ENCODE data around the gene ZNF805.
"Not testable (repeated sequence)": the region's sequence is repeated elsewhere in the genome, so short reads cannot be mapped to it uniquely, and the experiment has no call there.

ZNF805 gene

DNA sequence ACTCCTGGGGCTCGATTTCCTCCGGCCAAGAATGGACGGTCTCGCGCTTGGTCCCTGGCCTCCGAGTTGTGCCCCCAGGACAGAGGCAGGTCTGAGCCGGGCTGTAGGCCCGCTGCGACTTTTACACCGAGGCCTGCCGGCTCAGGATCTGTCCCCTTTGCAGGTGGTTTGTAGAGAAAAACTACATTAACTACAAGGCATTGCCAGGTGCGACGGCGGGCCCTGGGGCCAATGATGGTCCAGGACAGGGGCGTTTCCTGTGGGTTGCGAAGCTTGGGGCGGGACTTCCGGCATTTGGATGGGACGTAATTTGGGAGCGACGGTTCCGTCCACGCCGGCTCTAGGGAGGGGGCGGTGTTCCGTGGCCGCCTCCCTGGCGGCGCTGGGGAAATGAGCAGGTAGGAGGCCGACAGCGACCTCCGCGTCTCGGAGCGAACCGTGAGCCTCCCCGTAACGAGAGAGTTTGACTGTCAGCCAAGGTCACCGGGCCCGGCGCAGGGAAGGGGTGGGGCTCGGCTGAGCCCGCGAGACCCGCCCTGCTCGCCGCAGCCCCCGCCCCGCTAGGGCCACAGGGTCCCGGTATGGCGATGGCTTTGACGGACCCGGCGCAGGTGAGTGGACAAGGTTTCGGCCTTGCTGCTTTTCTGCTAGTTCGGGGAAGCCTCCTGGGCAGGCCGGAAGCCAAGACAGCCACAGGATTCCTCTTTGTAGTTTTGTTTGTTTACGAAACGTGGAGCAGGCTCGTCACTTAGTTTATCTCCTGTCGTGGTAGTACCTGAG is at the start of gene ZNF805:
Gene ZNF805 (plus strand): TSS at position 322 of the 780 bp plus-strand sequence. CDS start 260 bp downstream, at position 582.
- Mint-ChIP-seq H3K27ac (peak within 1 kb of the TSS; percentile 95), H3K9me3 (no peaks in the 10 kb centered on the region), H3K36me3 (peaks cover 30% of the 10 kb centered on the region), H3K4me1 (peaks cover 28% of the 10 kb centered on the region), H3K4me3 (peak within 1 kb of the TSS; percentile 79)
- peak; percentile 76 to 96 for DNase-seq (ENCODE audit: low spot score in 2 of 2)
- ATAC-seq = peak; percentile 98

DNA sequence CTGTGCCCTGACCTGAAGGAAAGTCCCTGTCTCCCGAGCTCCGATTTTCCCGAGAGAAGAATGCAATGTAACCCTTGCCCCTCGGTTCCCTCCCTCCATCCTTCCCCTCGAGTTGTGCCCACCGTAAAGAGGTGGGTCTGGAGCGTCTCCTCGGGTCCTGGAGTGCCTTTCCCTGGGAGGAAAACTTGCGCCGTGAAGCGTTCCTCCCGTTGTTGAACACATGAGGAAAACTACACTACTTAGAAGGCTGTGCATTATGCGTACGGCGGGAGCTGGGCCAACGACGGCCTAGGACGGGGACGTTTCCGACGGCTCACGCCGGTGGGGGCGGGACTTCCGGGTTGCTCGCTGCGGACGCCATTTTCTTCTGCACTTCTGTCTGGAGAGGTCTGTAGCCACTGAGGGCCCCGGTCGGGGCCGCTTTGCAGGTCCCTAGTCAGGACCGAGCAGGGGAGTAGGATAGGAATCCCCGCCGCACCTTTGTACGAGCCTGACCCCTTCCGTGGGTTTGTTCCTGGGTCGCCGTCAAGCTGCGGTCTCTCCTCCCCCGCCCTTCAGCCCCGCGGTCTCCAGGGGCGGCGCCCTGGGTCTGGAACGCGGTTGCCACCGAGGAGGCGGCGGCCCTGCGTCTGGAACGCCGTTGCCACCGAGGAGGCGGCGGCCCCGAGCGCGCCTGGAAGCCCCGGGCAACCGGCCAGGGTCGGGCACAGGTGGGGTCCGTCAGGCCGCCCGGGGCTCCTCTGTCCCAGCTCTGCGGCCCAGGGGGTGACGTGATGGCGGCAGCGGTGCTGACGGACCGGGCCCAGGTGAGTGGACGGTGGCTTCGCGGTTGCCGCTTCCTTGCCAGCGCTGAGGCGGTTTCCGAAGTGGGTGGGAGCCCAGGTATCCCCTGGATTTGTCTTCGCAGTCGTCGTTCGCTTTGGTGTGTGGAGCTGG is 49.0 kb upstream of the ZNF805 start, which contains the start of gene ZNF264:
Gene ZNF264 (plus strand): TSS at position 360 of the 936 bp plus-strand sequence. CDS start 414 bp downstream, at position 774.
- peaks cover 35% of the 10 kb centered on the region for H3K4me1 Mint-ChIP-seq
- DNase-seq (ENCODE audit: low spot score in 2 of 2) (peak; percentile 74 to 92), ATAC-seq (peak; percentile 98)
- H3K27ac Mint-ChIP-seq = peak within 1 kb of the TSS; percentile 92
- H3K9me3 Mint-ChIP-seq = peaks cover 15% of the 10 kb centered on the region
- peaks cover 42% of the 10 kb centered on the region for H3K36me3 Mint-ChIP-seq
- peak within 1 kb of the TSS; percentile 83 for H3K4me3 Mint-ChIP-seq

DNA sequence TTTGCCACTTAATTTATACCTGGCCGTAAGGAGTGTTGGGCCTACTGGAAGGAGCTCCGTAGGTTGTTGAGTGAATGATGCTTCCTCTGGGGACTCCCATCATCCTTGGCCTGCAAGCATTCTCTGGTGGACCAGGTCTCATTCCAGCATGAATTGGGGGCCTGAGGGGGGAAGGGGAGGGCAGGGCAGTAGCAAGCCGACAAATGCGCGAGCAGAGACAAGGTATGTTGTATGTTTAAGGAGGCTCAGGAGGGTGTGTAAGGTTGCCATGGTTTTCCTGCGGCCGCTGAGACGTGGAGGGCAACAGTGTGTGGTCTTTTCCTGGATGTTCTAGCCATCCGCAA is 48.4 kb upstream of the ZNF805 start:
- peaks cover 18% of the 10 kb centered on the region for H3K9me3 Mint-ChIP-seq
- H3K4me3 Mint-ChIP-seq = peak overlapping the region; percentile 83
- H3K4me1 Mint-ChIP-seq = peaks cover 41% of the 10 kb centered on the region
- ATAC-seq (no peak), DNase-seq (ENCODE audit: low spot score in 2 of 2) (no peak)
- H3K36me3 Mint-ChIP-seq = peaks cover 49% of the 10 kb centered on the region
- H3K27ac Mint-ChIP-seq = peak overlapping the region; percentile 92

DNA sequence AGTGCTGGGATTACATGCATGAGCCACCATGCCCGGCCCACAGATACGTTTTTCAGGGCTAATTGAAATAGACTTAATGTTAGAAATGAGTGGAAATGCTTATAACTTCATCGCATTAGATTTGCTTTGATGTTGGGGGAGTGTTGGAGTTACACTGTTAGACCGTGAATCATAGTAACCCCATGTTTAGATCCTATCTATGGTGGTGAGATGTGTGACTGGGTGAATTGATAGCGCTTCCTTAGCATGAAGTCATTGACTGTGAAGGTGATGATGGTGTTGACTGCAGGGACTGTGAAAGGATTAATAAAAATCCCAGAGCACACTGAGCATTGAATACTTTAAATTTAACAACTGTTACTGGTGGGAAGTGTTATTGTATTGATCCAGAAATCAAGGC is 47.4 kb upstream of the ZNF805 start:
- ATAC-seq (peak; percentile 68), DNase-seq (ENCODE audit: low spot score in 2 of 2) (no peak)
- H3K4me3 Mint-ChIP-seq = peak overlapping the region; percentile 83
- peak overlapping the region; percentile 92 for H3K27ac Mint-ChIP-seq
- peaks cover 15% of the 10 kb centered on the region for H3K9me3 Mint-ChIP-seq
- H3K4me1 Mint-ChIP-seq = peaks cover 41% of the 10 kb centered on the region
- H3K36me3 Mint-ChIP-seq = peaks cover 52% of the 10 kb centered on the region

DNA sequence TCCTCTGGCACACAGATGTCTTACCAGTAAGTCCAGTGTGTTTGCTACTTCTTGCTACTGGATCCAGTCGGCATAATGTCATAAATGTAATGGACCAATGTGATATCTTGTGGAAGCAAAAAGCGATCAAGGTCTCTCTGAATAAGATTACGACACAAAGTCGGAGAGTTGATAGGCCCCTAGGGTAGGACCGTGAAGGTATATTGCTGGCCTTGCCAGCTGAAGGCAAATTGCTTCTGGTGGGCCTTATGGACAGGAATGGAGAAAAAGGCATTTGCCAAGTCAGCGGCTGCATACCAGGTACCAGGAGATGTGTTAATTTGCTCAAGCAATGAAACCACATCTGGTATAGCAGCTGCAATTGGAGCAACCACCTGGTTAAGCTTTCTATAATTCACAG is 42.6 kb upstream of the ZNF805 start:
- H3K4me3 Mint-ChIP-seq; ATAC-seq; H3K9me3 Mint-ChIP-seq; DNase-seq (ENCODE audit: low spot score in 2 of 2); H3K27ac Mint-ChIP-seq: not testable (repeated sequence)
- Mint-ChIP-seq H3K4me1 (peaks cover 36% of the 10 kb centered on the region), H3K36me3 (peaks cover 69% of the 10 kb centered on the region)

DNA sequence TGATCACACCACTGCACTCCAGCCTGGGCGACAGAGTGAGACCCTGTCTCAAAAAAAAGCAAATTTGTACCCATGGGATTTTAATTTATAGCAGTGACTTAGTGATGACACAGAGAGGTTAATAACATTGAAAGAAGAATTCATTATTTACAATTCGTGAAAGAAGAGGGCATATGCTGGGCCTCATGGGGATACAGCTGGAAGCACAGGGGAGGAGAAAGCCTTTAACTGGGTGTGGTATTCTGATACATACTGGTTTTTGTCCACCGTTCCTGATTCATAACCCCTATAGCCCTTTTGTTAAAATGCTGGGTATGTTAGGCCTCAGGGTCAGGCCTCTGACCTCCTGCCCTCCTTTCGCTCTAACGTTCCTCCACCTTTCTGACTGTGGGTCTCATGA is 38.3 kb upstream of the ZNF805 start:
- H3K9me3 Mint-ChIP-seq = no peaks in the 10 kb centered on the region
- H3K27ac Mint-ChIP-seq = no peak overlapping the region
- no peak for DNase-seq (ENCODE audit: low spot score in 2 of 2)
- H3K36me3 Mint-ChIP-seq = peaks cover 70% of the 10 kb centered on the region
- H3K4me1 Mint-ChIP-seq = peaks cover 26% of the 10 kb centered on the region
- no peak overlapping the region for H3K4me3 Mint-ChIP-seq
- no peak for ATAC-seq

DNA sequence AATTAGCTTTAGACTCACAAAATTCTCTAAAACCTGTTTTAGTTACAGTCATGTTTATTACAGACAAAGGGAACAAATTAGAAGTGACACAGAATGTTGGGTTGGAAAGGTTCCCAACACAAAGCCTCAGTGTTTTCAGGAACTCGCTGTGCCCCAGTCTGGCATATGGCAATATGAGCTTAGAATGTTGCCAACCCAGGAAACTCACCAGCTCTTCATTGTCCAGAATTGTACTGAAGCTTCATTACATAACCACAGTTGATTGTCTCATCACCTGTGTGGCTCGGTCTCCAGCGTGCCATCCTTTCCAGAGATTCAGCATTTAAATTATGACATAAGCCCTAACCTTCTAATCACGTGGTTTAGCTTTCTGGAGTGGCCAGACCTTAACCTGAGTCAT is 30.1 kb upstream of the ZNF805 start:
- DNase-seq (ENCODE audit: low spot score in 2 of 2) (no peak), ATAC-seq (no peak)
- H3K27ac Mint-ChIP-seq = no peak overlapping the region
- H3K4me3 Mint-ChIP-seq = no peak overlapping the region
- H3K9me3 Mint-ChIP-seq = no peaks in the 10 kb centered on the region
- peaks cover 97% of the 10 kb centered on the region for H3K36me3 Mint-ChIP-seq
- no peaks in the 10 kb centered on the region for H3K4me1 Mint-ChIP-seq

DNA sequence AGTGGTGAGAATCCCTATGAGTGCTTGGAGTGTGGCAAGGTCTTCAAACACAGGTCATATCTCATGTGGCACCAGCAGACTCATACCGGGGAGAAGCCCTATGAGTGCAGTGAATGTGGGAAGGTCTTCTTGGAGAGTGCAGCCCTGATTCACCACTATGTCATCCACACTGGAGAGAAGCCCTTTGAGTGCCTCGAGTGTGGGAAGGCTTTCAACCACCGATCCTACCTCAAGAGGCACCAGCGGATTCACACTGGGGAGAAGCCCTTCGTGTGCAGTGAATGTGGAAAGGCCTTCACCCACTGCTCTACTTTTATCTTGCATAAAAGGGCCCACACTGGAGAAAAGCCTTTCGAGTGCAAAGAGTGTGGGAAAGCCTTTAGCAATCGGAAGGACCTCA is 28.3 kb upstream of the ZNF805 start:
- Mint-ChIP-seq H3K36me3 (peaks cover 89% of the 10 kb centered on the region), H3K9me3 (no peaks in the 10 kb centered on the region), H3K4me3 (no peak overlapping the region), H3K4me1 (no peaks in the 10 kb centered on the region), H3K27ac (no peak overlapping the region)
- peak; percentile 74 for ATAC-seq
- DNase-seq (ENCODE audit: low spot score in 2 of 2) = no peak

DNA sequence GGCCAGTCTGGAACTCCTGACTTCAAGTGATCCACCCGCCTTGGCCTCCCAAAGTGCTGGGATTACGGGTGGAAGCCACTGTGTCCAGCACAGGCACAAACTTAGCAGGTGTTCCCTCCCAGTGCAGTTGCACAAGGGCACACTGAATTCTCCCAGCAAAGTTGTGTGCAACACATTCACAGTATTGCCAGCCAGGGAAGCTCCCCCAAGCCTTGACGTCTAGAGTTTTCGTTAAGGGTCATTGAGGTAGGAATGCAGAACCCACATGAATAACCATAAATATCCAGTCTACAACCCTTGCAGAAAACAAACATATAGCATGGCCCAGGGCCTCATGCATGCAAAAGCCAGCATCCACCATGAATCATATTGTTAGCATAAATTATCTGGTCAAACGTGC is 12.9 kb upstream of the ZNF805 start:
- no peaks in the 10 kb centered on the region for H3K36me3 Mint-ChIP-seq
- H3K9me3 Mint-ChIP-seq = peaks cover 3% of the 10 kb centered on the region
- no peak overlapping the region for H3K4me3 Mint-ChIP-seq
- ATAC-seq (no peak), DNase-seq (ENCODE audit: low spot score in 2 of 2) (no peak)
- H3K27ac Mint-ChIP-seq = no peak overlapping the region
- no peaks in the 10 kb centered on the region for H3K4me1 Mint-ChIP-seq

DNA sequence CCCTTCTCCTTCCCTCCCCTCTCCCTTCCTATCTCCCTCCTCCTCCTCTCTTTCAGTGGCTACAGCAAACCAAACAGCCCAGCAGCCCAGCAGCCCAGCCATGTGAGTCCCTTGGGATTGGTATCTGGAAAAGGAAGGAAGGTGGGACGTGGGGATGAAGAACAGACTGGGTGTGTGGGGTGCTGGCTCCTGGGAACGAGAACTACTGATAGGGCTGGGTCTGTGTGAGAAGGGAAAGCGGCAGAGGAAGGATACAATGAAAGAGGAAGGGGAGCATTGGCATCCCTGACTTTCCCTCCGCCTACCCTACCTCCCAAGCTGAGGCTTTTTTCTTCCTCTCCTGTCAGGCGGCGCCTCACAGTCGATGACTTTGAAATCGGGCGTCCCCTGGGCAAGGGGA is 8.7 kb upstream of the ZNF805 start:
- Mint-ChIP-seq H3K27ac (no peak overlapping the region), H3K9me3 (no peaks in the 10 kb centered on the region)

DNA sequence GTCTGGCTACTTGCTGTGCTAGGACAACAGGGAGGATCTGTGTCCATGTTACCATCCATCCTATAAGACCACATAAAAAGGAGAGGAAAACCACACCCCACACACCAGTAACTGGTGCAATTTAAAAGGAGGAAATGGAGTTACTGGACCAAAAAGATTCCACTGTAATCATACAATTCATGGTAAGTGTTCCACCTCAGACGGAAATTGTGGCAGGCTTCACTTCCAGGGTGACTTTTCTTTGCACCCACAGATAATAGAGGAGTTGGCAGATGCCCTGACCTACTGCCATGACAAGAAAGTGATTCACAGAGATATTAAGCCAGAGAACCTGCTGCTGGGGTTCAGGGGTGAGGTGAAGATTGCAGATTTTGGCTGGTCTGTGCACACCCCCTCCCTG is 7.2 kb upstream of the ZNF805 start:
- no peak overlapping the region for H3K4me3 Mint-ChIP-seq

More for the DNA sequence above, 8.7 kb upstream of the ZNF805 start:
- Mint-ChIP-seq H3K36me3 (no peaks in the 10 kb centered on the region), H3K4me3 (no peak overlapping the region), H3K4me1 (no peaks in the 10 kb centered on the region)
- DNase-seq (ENCODE audit: low spot score in 2 of 2) = no peak
- no peak for ATAC-seq

DNA sequence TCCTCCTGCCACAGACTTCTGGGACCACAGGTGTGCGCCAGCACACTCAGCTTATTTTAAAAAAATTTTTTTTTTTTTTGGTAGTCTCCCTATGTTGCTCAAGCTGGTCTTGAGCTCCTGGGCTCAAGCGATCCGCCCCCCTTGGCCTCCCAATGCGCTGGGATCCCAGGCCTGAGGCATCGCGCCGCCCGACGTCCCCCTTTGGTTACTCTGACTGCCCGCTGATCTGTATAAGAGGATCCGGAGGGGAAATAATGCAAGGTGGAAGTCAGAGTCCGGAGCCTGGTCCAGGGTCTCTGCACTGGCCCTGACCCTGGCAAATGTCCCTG is 486 bp upstream of the ZNF805 start:
- Mint-ChIP-seq H3K27ac (peak overlapping the region; percentile 95), H3K36me3 (peaks cover 24% of the 10 kb centered on the region), H3K4me1 (peaks cover 26% of the 10 kb centered on the region), H3K4me3 (peak overlapping the region; percentile 79), H3K9me3 (no peaks in the 10 kb centered on the region)
- ATAC-seq (no peak), DNase-seq (ENCODE audit: low spot score in 2 of 2) (no peak)

More for the DNA sequence above, 7.2 kb upstream of the ZNF805 start:
- ATAC-seq = no peak
- Mint-ChIP-seq H3K4me1 (no peaks in the 10 kb centered on the region), H3K36me3 (no peaks in the 10 kb centered on the region), H3K27ac (no peak overlapping the region), H3K9me3 (no peaks in the 10 kb centered on the region)
- peak in 1 of 2 donors; percentile 17 for DNase-seq (ENCODE audit: low spot score in 2 of 2)

DNA sequence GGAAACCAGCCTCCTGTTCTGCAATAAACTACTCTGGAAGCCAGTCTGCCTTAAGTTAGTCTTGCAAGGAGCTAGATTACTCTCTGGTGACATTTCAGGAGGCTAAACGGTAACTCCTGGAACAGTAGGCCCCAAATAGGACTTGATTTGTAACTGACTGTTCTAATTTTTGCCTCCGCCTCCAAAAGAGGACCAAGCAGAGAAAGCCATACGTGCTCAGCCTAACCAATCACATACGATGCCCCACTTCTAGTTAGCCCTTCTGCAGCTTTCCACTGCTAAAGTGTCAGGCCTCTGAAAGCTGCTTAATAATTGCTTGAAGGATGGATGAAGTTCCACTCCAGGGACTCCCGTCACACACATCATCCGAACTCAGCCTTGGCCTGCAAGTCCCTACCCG is 744 bp downstream of the ZNF805 start:
- Mint-ChIP-seq H3K27ac (peak overlapping the region; percentile 95), H3K9me3 (no peaks in the 10 kb centered on the region), H3K4me3 (peak overlapping the region; percentile 79), H3K36me3 (peaks cover 36% of the 10 kb centered on the region), H3K4me1 (peaks cover 28% of the 10 kb centered on the region)
- DNase-seq (ENCODE audit: low spot score in 2 of 2) = no peak
- ATAC-seq = no peak

DNA sequence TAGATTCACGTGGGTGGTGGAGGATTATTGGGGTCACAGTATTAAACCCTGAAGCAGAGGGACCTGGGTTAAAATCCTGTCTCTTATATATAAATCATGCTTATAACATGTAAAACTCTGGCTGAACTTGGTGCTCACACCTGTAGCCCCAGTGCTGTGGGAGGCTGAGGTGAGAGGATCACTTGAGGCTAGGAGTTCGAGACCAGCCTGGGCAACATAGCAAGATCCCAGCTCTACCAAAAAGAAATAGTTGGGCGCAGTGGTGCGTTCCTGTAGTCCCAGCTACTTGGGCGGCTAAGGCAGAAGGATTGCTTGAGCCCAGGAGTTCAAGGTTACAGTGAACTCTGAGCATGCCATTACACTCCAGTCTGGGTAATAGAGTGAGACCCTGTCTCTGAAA is 2.4 kb downstream of the ZNF805 start:
- no peak overlapping the region for H3K4me3 Mint-ChIP-seq
- no peak for DNase-seq (ENCODE audit: low spot score in 2 of 2)
- H3K9me3 Mint-ChIP-seq = no peaks in the 10 kb centered on the region
- H3K4me1 Mint-ChIP-seq = peaks cover 28% of the 10 kb centered on the region
- H3K27ac Mint-ChIP-seq = no peak overlapping the region
- ATAC-seq = no peak
- peaks cover 53% of the 10 kb centered on the region for H3K36me3 Mint-ChIP-seq

DNA sequence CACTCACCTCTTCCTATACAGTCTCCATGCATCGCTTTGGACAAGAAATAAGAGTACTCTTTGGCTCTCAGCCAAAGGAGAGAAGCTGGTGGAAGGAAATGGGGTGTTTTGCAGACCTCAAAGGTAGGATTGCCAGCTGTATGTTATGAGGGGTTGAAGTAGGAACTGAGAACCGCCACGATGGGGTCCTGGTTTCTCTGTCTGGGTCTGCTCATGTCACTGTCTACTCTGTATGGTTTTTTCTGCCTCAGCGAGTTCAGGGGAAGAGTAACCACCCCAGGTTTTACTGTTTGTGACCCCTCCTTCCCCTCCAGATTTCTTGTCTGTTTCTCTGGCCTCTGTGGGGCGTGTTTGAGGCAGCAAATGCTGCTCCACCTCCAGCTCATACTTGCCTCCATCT is 4.1 kb downstream of the ZNF805 start:
- ATAC-seq = no peak
- peaks cover 28% of the 10 kb centered on the region for H3K4me1 Mint-ChIP-seq
- no peak for DNase-seq (ENCODE audit: low spot score in 2 of 2)
- peak overlapping the region; percentile 45 for H3K27ac Mint-ChIP-seq
- peaks cover 70% of the 10 kb centered on the region for H3K36me3 Mint-ChIP-seq
- no peak overlapping the region for H3K4me3 Mint-ChIP-seq
- H3K9me3 Mint-ChIP-seq = no peaks in the 10 kb centered on the region

Measured in stimulated activated effector memory CD8-positive, alpha-beta T cell treated with anti-CD3 and anti-CD28 coated beads, Interleukin-12 subunit alpha, Interleukin-12 subunit beta, amount 100 ng/mL, for 72 hours (primary cell).